Colonic mucosa (tissue), 4 donors: ENCODE measurements around the gene FBXO27. TPM values are rescaled to one million over a fixed set of nuclear protein-coding genes. Genes with fewer than 3 reads are reported as not detected.
"Not testable (repeated sequence)": the region's sequence is repeated elsewhere in the genome, so short reads cannot be mapped to it uniquely, and the experiment has no call there.

Experiments used
- DNase-seq: peaks from one replicate; pipeline ENCODE4 v3.0.0-alpha.2; 2020
- H3K27ac ChIP-seq: fragments of 200-600 bp; one replicate; pipeline ENCODE4 v1.8.0; 2021
- H3K27me3 ChIP-seq: fragments of 200-600 bp; one replicate; pipeline ENCODE4 v1.8.0; 2021
- H3K36me3 ChIP-seq: fragments of 200-600 bp; one replicate; pipeline ENCODE4 v1.8.0; 2021
- H3K4me1 ChIP-seq: fragments of 200-600 bp; one replicate; pipeline ENCODE4 v1.8.0; 2021; ENCODE audit warnings: mild to moderate bottlenecking
- H3K4me3 ChIP-seq: fragments of 200-600 bp; one replicate; pipeline ENCODE4 v1.8.0; 2021
- H3K9ac ChIP-seq, 2 donors: one replicate each; pipeline ENCODE4 v1.7.0; 2013; ENCODE audit warnings: control low read depth in 2 of 2, low read depth in 2 of 2, low read length in 2 of 2
- H3K9me3 ChIP-seq: fragments of 200-600 bp; one replicate; pipeline ENCODE4 v1.8.0; 2021
- CTCF ChIP-seq: fragments of 200-600 bp; IDR thresholded peaks from one replicate; pipeline ENCODE4 v1.8.0; 2022; ENCODE audit warnings: antibody characterized with exemption, mild to moderate bottlenecking
- intact Hi-C: fragments of 100-400 bp; cut with DNase I; formaldehyde crosslinking; loops from one replicate; pipeline ENCODE4 v1.14.1; 2022
- total RNA-seq, 2 donors: library from RNA; stranded (reverse); fragmentation: NEBNext Ultra II Directional in 1 of 2; extraction: Animal tissue kit (Norgen Biotek cat#: 25700) in 1 of 2; gene quantifications; one replicate each; pipeline ENCODE4 v1.2.1, GENCODE V29; 2021
- donor health status: healthy.
- donor health status: DM: no; HTN: no; CAD: no.
- donor health status: DM: no; HTN: no; CAD: no.

Gene FBXO27
- total RNA-seq, 2 donors from 2014 or later, result 1.1 to 2.4 TPM

- Histone ChIP-seq H3K4me3 (no peak overlapping the region), H3K9me3 (no peaks in the 10 kb centered on the region), H3K9ac (no peak overlapping the region), H3K27ac (no peak overlapping the region), H3K27me3 (no peaks in the 10 kb centered on the region), H3K4me1 (no peaks in the 10 kb centered on the region), H3K36me3 (no peaks in the 10 kb centered on the region)
- DNase-seq, result no peak
- intact Hi-C loops, result no loop called here
- no peak for TF ChIP-seq CTCF
Observed at GRCh38 chr19:39074205-39074692, 41.9 kb upstream of the FBXO27 start.

GRCh38 chr19:39070888-39071287 is 38.5 kb upstream of the FBXO27 start:
- intact Hi-C loops, result no loop called here
- H3K9me3 ChIP-seq, result no peaks in the 10 kb centered on the region
- H3K27me3 ChIP-seq, result no peaks in the 10 kb centered on the region
- H3K27ac ChIP-seq, result no peak overlapping the region
- H3K36me3 ChIP-seq, result no peaks in the 10 kb centered on the region
- H3K4me3 ChIP-seq, result no peak overlapping the region
- H3K4me1 ChIP-seq, result no peaks in the 10 kb centered on the region
- no peak overlapping the region for H3K9ac ChIP-seq
- no peak for TF ChIP-seq CTCF
- DNase-seq, result no peak

- DNase-seq, H3K27me3 ChIP-seq, H3K9me3 ChIP-seq, H3K4me3 ChIP-seq, H3K36me3 ChIP-seq, H3K9ac ChIP-seq, H3K27ac ChIP-seq, H3K4me1 ChIP-seq, intact Hi-C loops: not testable (repeated sequence)
Observed at GRCh38 chr19:39068259-39068658, 35.9 kb upstream of the FBXO27 start.

- no peaks in the 10 kb centered on the region for H3K4me1 ChIP-seq
- DNase-seq, result no peak
- H3K9ac ChIP-seq, result no peak overlapping the region
- intact Hi-C loops, result no loop called here
- no peaks in the 10 kb centered on the region for H3K27me3 ChIP-seq
- no peak overlapping the region for H3K27ac ChIP-seq
- no peak overlapping the region for H3K4me3 ChIP-seq
- no peaks in the 10 kb centered on the region for H3K36me3 ChIP-seq
- H3K9me3 ChIP-seq, result no peaks in the 10 kb centered on the region
- no peak for TF ChIP-seq CTCF
Observed at GRCh38 chr19:39067104-39067503, 34.8 kb upstream of the FBXO27 start.

- DNase-seq, result no peak
- H3K4me3 ChIP-seq, result no peak overlapping the region
- intact Hi-C loops, result no loop called here
Observed at GRCh38 chr19:39065928-39066327, 33.6 kb upstream of the FBXO27 start.

GRCh38 chr19:39064405-39064804 is 32.1 kb upstream of the FBXO27 start:
- Histone ChIP-seq H3K27me3 (no peaks in the 10 kb centered on the region), H3K36me3 (no peaks in the 10 kb centered on the region), H3K9ac (no peak overlapping the region), H3K4me1 (no peaks in the 10 kb centered on the region), H3K27ac (no peak overlapping the region), H3K9me3 (no peaks in the 10 kb centered on the region), H3K4me3 (no peak overlapping the region)
- no peak for TF ChIP-seq CTCF
- intact Hi-C loops, result no loop called here
- no peak for DNase-seq

More at GRCh38 chr19:39065928-39066327, 33.6 kb upstream of the FBXO27 start:
- TF ChIP-seq CTCF, result no peak
- Histone ChIP-seq H3K27ac (no peak overlapping the region), H3K36me3 (no peaks in the 10 kb centered on the region), H3K27me3 (no peaks in the 10 kb centered on the region), H3K4me1 (no peaks in the 10 kb centered on the region), H3K9me3 (no peaks in the 10 kb centered on the region), H3K9ac (no peak overlapping the region)
